ENCODE results near the gene CERT1.

DNA sequence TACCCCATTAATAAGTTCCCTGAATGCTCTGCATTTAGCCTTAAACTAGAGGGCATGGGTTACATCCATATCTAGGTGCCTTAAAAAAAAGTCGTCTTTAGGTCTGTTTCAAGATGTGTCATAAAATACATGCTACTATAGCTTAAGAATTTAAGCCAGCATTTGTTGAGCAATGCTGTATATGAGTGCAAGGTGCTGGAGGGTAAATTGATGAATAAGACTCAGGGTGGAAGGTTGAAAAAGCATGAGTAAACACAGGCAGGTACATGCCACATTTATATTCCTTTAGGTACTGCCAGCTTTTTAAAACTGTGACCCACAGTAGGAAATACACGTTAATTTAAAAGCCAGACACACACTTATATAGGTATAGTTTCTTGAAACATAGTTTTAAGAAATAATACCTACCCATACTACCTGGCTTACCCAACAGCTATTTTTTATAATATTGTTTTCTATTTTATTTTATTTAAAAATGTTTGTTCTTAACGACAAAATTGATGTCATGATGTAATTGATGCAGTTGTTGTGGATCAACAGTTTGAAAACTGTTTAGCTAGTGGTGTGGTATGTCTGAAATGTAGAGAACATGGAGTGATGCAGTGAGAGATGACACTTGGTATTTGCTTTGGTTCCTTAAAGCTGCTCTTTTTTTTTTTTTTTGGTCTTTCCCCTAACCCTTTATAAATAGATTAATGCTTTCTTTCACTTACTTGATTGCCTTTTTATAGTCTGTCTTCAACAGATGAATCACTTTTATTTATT lies 170.5 kb downstream of the CERT1 start:
- TF ChIP-seq YY1 (IDR thresholded peaks at IDR 0.05; ENCODE audit: insufficient read depth, insufficient read length) = no peak
- no peak for TF ChIP-seq ZNF274 (IDR thresholded peaks at IDR 0.05; ENCODE audit: low read depth, low read length)

Data from NT2/D1 (cell line).